GM19463 (cell line): ENCODE measurements around the gene ATG5.
"Not testable (repeated sequence)": the region's sequence is repeated elsewhere in the genome, so short reads cannot be mapped to it uniquely, and the experiment has no call there.

Experiments used
- ATAC-seq: cut with Tn5 transposase; IDR thresholded peaks from one replicate; pipeline ENCODE4 v1.9.1; 2021; ENCODE audit warnings: mild to moderate bottlenecking, moderate library complexity; ENCODE audit not compliant: unreplicated experiment

ATG5 gene

DNA sequence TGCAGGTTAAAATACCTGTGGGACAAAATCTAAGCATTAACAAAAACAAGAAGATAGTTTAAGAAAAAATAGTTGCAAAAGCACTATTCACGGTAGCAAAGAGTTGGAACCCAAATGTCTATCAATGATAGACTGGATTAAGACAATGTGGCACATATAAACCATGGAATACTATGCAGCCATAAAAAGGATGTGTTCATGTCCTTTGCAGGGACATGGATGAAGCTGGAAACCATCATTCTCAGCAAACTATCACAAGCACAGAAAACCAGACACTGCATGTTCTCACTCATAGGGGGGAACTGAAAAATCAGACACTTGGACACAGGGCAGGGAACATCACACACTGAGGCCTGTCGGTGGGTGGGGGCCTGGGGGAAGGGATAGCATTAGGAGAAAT is 65.8 kb downstream of the ATG5 start:
- not testable (repeated sequence) for ATAC-seq

DNA sequence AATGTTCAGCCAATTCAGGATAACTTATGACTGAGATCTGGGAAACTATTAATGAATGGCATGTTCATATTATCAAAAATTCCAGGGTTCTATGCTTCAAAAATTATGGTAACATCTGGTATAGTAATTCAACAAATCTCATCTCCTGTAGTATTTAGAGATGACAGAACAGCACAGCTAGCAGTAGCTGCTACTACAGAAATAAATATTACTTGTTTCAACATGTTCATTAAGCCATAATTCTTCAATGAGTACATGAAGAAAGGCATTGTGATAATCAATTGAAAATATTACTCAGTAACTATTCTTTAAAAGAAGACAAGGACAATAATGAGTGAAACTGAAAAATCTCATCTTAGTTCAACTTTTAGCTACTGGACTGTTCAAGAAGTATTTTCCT is 66.8 kb downstream of the ATG5 start:
- ATAC-seq: no peak

DNA sequence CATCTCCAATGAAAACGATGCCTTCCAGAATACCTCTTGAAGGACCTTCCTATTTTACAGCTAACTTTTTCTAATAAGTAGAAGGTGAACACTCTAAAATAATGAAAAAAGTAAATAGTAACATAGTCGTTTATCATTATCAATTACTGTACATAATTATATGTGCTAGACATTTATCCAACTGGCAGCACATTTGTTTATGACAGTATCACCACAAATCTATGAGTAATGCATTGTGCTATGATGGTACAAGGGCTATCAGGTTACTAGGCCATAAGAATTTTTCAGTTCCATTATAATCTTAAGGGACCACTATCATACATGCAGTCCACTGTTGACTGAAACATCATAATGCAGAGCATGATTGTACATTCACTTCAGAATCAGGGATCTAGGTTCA is 68.4 kb downstream of the ATG5 start:
- no peak for ATAC-seq

DNA sequence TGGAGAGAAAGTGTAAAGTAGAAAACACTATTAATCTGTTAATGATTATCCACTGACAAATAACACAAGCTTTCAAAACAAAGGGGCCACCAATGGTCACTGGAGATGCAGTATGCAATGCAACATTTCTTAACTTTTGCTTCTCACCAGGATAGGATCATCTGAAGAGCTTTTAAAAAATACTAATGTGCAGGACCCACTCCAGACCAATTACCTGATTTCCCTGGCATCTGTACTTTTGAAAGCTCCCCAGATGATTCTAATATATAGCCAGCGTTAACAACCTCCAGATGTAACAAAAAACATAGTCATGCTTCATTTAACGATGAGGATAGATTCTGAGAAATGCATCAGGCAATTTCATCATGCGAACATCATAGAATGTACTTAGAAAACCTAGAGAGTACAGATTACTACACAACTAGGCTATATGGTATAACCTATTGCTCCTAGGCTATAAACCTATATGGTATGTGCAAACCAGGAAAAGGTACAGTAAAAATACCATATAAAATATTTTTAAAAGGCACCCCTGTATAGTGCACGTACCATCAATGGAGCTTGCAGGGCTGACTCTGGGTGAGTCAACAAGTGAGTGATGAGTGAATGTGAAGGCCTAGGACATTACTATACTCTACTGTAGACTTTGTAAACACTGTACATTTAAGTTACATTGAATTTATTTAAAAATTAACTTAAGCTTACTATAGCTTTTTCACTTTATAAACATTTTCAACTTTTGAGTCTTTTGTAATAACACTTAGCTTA is 69.2 kb downstream of the ATG5 start:
- no peak for ATAC-seq

DNA sequence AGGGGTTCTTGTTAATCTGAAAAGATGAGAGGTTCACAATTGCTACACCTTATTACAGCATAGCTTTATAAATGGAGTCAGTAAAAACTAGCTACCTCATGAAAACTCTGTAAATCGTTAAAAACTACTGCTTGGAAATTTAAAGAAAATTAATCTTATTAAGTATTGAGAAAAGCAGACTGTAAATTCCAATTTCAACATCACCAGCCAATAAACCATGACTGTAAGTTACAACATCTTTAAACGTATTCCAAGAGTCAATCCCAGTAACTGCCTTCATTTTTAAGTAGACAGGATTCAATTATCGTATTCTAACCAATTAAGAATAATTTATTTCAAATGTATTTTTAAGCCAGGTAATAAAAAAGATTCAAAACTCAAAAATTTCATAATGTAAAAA is 70.3 kb downstream of the ATG5 start:
- no peak for ATAC-seq

DNA sequence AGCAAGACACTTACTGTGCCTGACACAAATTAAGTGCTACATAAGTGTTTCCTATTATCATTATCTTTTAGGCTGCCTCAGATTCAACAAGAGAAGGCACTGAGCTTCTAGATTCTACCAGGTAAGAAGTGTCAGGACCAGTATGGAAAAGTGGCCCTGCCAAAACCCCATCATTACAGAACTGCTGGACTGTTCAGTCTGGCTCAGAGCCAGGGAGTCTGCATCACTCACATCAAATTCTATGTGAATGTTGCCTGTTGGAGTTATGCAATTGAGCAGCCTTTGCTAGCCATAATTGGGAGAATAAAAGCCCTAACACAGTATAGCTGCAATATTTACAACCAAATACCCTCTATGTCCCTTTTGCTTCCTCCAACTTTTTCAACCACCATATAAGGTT is 70.9 kb downstream of the ATG5 start:
- ATAC-seq: no peak

DNA sequence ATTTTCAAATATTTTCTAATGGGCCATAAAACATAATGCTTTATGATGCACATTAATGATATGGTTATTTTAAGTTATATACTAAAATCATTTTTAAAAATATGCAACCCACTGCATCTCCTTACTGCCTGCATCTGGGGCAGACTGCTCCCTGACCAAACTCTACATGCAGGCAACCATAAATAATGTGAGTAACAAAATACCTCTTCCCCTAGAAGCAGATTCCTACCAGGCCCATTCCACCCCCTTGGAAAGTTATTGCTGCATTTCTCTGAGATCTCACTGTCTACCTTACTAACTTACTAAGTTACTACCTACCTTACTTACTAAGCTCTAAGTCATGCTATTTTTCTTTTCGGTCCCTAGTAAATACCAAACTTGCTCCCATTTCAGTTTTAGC is 71.8 kb downstream of the ATG5 start:
- ATAC-seq: no peak

DNA sequence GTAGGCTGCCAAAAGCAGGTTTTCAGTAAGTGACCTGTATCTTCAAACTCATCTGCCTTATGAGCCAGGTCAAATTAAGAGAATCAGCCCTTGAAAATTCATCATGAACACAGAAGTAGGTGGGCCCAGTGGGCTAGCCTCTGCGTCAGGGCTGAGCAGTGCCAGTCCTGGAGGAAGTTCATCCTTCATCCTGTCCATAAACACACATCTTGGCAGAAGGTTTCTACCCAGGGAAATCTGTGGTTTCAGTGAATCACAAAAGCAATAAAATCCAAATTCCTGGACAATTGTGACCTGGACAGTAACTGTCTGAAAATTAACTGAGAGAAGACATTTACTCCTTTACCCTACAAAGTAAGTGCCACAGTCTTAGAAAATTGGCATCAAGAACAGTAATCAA is 72.4 kb downstream of the ATG5 start:
- no peak for ATAC-seq

DNA sequence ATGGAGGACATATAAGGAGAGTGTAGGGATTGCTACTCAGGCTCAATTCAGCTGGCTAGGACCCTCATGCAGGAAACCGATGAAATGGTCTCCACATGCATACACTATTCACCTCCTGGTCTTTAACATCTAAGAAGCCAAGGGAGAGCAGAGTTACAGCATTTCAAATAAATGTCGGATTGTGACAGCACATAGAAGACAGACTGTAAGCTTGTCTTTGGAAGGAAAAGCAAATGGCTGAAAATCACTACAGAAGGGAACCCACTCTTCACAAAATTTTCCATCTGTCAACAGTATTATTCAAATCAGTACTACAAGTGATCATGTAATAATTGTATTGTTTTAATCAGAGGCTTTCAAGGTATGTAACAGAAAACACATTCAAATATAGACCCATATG is 72.9 kb downstream of the ATG5 start:
- no peak for ATAC-seq

DNA sequence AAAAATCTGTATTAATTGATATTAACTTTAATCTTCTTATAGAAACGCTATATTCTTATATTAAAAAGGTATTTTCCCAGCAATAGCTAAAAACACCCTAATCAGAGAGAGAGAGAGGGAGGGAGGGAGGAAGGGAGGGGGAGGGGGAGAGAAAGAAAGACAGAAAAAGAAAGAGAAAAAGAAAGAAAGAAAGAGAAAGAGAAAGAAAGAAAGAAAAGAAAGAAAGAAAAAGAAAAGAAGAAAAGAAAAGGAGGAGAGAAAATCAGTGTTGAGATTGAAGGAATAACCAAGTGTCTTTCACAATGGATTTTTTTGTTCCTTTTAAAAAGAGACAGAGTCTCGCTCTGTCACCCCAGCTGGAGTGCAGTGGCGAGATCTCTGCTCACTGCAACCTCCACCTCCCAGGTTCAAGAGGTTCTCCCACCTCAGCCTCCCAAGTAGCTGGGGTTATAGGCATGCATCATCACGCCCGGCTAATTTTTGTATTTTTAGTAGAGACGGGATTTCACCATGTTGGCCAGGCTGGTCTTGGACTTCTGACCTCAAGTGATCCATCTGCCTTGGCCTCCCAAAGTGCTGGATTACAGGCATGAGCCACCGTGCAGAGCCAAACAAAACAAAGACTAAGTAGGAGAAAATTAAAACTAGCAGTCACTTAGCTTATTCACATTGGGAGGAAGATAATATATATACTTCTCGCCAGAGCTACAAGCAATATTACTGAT is 73.9 kb downstream of the ATG5 start:
- not testable (repeated sequence) for ATAC-seq

DNA sequence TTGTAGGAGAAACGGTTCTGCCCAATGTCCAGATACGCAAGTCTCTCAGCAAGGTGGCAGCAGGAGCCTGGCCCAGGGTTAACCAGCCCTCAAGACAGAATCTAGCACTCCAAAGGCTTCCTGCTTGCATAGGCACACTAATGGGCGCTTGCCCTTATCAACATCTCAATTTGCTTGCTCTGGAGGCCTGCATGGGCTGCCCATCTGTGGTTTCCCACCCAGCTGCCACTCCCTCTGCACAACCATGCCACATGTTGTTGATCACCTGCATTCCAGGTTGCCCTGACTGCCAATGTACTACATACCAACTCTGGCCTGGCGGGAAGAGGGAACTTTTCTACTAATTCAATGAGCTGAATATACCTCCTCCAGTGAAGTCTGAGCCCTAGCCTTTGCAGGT is 74.6 kb downstream of the ATG5 start:
- no peak for ATAC-seq

DNA sequence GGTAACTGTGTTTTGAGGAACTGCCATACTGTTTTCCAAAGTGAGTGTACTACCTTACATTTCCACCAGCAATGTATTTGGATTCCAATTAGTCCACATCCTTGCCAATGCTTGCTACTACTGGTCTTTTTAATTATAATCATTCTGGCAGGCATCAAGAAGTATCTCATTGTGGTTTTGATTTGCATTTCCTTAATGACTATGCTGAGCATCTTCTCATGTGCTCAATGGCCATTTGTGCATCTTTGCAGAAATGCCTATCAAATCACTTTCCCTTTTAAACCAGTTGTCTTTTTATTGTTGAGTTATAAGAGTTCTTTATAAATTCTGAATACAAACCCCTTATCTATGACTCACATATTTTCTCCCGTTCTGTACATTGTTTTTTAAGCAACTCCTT is 75.9 kb downstream of the ATG5 start:
- no peak for ATAC-seq

DNA sequence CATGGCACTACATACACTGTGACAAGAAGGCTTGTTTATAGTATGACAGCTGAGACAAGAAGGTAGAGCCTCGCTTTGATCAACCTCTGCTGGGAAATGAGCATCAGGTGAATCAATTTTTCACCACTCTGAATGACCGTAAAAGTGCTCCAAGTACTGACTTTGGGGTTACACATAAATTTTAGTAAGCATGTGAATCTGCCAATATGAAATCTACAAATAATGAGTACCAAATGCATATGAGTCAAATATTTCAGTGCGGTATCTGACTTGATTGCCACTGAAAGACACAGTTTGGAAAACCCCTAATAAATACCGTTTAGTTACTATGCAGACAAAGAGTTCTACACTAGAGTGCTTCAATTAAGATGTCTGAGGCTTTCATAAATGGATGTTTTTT is 77.8 kb downstream of the ATG5 start:
- ATAC-seq: peak; percentile 60

DNA sequence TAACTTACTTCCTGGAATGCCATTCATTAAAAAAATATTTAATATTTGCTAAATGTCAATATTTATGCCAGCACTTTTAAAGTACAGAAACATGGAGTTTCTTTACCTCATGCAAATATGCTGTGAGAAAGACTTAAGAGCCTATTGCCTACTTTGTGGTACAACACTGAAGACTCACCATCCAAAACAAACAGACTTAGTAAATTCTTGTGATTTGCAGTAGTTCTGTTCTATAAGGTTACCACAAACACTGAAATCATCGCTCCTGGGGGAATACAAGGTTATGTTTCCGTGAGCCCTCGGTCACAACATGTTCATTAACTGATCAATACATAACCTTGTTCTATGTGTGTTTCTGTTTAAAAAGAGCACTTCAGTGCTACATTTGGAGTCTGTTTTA is 78.3 kb downstream of the ATG5 start:
- peak; percentile 63 for ATAC-seq

DNA sequence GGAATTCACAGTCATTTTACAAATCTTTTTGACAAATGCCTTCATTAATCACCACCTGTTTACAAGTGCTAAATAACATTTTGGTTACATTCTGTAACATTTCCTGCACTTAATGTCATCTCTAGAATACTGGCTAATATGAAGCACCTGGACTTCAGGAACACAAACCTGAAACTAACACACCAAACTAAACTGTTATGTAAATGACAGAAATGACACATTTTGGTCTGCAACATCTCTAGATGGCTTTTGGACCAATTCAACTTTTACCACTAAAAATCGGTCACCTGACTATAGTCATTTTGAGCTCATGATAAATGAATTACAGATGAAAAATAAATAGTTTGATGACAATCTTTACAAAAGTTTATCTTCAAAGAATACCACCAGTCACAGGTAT is 80.6 kb downstream of the ATG5 start:
- ATAC-seq: peak; percentile 46

DNA sequence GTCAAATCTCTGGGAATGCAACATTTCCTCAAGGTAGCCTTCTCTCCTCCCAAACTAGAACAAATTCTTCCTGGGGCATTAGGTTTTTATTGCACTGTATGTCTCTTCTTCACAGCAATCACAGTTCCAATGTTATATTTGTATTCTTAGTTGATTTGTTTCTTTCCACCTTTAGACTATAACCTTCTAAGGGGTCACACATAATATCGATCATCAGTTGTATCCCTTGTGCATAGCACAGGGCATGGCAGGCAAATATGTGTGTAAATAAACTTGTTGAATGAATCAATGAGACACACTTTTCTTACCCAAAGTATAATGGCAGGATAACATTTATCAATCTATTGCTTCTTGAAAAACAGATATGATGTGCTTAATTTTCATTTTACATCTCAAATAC is 81.0 kb downstream of the ATG5 start:
- ATAC-seq: no peak

DNA sequence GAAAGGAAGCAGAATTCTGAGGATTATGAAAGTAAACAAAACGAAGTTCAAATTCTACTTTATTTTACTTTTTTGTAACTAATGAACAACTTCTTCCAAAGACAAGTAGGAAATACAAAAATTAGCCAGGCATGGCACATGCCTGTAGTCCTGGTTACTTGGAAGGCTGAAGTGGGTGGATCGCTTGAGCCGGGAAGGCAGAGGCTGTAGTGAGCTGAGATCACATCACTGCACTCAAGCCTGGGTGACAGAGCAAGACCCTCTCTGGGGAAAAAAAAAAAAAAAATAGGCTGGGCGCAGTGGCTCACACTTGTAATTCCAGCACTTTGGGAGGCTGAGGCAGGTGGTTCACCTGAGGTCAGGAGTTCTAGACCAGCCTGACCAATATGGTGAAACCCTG is 82.3 kb downstream of the ATG5 start:
- ATAC-seq: no peak

DNA sequence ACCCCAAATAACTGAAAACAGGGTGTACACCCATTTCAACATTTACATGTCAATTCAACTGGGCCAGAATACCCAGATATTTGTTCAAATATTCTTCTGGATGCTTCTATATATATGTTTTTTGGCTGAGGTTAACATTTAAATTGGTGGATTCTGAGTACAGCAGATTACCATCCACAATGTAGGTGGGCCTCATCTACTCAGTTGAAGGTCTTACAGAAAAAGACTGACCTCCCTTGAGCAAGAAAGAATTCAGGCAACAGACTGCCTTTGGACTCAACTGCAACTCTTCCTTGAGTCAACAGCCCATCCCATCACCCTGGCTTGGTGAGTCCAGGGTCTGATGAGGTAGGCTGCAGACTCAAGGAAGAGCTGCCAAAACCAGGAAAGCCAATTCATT is 84.1 kb downstream of the ATG5 start:
- ATAC-seq: no peak

DNA sequence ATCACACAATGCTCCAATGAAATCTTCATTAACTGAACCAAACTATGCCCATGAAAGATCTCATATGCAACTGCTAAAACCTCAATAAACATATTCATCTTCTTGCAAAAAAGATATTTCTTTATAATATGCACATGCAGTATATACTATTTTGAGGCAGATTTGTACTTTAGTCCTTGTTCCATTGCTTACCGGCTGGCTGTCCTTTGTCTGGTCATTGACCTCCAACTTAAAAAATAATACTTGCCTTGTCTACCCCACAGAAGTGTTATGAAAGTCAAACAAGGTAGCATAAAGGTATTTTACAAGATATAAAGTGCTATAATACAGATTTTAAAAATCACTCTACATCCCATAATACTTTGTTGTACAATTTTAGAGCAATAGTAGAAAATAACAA is 88.3 kb downstream of the ATG5 start:
- ATAC-seq: no peak

DNA sequence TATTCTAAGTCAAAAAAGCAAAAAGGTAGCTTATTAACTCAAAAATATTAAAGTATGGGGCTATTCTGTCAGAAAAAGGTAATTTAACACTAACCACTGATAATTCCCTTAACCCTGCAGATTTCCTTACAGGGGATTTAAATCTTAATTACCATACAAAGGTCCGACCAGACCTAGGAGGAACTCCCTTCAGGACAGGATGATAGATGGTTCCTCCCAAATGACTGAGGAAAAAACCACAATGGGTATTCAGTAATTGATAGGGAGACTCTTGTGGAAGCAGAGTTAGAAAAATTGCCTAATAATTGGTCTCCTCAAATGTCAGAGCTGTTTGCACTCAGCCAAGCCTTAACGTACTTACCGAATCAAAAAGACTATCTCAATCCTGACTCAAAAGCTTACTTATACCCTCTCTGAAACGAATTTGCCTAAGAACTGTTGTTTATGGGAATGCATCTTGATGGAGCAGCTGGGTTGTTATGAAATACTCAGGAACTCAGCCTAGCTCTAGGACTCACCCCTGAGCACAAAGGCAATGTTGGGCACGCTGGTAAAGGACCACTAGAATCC is 95.6 kb downstream of the ATG5 start:
- not testable (repeated sequence) for ATAC-seq

DNA sequence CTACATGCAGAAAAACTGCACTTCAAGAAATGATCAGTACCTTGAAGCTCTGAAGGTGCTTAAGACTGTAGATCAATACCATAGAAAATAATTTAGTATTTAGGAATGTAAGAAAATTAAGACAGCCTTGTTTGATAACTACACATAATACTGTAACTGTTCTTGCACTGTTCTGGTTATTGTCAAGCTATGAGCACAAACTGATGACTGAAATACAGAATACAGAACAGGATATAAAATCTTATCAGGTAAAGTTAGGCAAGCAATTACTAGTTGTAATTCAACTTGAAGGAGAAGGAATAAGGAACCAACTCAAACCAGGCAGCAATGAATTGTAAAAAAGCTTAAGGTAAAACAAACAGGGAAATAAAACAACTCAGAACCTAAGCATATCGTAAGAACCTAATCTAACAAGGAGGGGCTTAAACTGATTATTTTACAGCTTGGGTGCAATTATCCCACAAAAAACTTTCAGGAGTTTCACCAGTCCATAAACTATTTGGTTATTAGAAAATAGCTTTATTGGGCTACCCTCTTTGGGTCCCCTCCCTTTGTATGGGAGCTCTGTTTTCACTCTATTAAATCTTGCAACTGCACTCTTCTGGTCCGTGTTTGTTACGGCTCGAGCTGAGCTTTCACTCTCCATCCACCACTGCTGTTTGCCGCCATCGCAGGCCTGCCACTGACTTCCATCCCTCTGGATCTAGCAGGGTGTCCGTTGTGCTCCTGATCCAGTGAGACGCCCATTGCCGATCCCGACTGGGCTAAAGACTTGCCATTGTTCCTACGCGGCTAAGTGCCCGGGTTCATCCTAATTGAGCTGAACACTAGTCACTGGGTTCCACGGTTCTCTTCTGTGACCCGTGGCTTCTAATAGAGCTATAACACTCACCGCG is 97.7 kb downstream of the ATG5 start:
- ATAC-seq: no peak
